AG10803 (cell line): Measurements from ENCODE around the gene SETBP1.

Source experiments
- DNase-seq: peaks from one replicate; pipeline ENCODE4 v3.0.0; 2010; ENCODE audit warnings: low read depth
- H3K4me3 ChIP-seq: 2 replicates; pipeline ENCODE4 v1.5.1; 2011; ENCODE audit warnings: mild to moderate bottlenecking, low read length, control low read depth
- TF ChIP-seq, protein P1 (sequence below): conservative IDR thresholded peaks from 2 replicates; pipeline ENCODE4 v1.5.1; 2011; ENCODE audit warnings: mild to moderate bottlenecking, low read length, control low read depth, inconsistent platforms

The SETBP1 gene

DNA sequence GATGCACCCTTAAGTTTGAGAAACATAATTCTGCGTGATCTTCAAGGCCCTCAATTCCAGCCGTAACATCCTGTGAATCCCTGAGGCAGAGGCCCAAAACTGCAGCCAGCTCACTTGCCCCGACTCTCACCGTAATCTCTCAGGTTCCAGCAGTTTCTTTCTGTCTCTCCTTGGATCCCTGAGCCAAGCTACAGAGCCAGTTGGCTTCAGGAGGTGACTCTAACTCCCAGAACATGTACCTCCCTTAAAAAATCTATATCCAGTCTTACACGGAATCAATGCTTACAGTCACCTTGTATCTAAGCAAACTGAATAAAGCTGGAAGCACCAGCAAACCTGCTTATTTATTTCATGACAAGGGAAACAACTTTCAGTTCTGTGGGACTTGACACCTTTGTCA is 300.4 kb downstream of the SETBP1 start:
- H3K4me3 ChIP-seq = no peak overlapping the region
- TF ChIP-seq, protein P1, sequence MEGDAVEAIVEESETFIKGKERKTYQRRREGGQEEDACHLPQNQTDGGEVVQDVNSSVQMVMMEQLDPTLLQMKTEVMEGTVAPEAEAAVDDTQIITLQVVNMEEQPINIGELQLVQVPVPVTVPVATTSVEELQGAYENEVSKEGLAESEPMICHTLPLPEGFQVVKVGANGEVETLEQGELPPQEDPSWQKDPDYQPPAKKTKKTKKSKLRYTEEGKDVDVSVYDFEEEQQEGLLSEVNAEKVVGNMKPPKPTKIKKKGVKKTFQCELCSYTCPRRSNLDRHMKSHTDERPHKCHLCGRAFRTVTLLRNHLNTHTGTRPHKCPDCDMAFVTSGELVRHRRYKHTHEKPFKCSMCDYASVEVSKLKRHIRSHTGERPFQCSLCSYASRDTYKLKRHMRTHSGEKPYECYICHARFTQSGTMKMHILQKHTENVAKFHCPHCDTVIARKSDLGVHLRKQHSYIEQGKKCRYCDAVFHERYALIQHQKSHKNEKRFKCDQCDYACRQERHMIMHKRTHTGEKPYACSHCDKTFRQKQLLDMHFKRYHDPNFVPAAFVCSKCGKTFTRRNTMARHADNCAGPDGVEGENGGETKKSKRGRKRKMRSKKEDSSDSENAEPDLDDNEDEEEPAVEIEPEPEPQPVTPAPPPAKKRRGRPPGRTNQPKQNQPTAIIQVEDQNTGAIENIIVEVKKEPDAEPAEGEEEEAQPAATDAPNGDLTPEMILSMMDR = no peak
- DNase-seq = no peak

DNA sequence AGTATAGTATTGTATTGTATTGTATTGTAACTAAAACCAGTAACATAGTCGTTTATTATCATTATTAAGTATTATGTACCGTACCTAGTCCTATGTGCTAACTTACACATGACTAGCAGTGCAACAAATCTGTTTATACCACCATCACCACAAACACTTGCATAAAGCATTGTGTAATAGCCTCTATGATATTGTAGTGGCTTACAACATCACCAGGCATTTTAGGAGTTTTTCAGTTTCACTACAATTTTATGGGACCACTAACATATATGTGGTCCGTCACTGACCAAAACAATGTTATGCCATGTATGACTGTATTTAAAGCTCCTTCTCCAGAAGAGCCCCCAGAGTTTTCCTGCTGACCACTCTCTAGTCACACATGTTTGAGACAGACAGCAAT is 306.2 kb downstream of the SETBP1 start:
- H3K4me3 ChIP-seq = no peak overlapping the region
- peak; percentile 59 for DNase-seq
- TF ChIP-seq, protein P1 = no peak

DNA sequence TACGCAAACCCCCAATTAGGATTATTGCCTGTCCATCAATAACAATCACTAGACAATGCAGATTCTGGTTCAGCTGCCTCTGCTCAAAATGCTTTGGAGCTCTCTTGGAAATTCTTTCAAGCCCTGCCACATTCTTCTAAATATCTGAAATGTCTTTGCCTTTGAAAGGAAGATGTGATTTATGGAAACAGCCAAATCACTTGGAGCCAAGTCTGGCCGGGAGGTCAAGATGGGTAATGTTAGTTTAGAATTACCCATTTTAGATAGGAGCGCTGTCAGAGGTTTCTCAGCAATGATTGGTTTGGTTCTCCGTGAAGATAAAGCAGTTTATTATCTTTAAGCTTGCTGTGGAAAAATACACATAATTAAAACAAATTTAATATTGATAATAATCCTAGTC is 306.7 kb downstream of the SETBP1 start:
- TF ChIP-seq, protein P1 = no peak
- H3K4me3 ChIP-seq = no peak overlapping the region
- DNase-seq = no peak

DNA sequence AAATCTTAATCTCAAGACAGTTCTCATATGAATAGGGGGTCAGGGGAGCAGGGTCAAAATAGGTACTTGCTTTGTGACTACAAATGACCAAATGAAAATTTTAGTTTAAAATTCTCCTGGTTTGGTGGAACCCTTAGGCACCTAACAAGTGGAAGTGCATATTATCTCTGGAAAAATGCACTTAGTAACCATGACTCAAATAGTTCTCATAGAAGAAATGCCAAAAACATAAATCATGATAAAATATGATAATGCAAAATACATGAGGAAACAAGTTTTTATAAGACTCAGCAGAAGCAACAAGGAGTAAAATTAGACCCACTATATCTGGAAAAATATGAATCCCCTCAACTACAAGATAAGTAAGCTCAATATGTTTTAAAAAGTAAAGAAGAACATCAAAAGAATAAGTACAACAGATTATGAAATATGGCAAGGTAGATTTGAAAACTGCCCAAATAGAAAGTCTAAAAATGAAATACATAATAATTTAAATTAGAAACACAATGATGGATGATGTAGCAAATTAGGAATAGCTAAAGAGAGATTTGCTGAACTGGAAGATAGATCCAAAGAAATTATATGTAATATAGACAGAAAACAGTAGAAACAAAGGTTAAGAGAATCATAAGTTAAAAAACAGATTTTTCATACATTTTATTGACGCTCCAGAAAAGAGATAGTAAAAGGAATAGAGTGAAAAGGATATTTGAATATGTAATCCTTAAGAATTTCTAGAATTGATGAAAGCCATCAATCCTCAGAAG is 308.3 kb downstream of the SETBP1 start:
- TF ChIP-seq, protein P1 = no peak
- no peak for DNase-seq
- no peak overlapping the region for H3K4me3 ChIP-seq

DNA sequence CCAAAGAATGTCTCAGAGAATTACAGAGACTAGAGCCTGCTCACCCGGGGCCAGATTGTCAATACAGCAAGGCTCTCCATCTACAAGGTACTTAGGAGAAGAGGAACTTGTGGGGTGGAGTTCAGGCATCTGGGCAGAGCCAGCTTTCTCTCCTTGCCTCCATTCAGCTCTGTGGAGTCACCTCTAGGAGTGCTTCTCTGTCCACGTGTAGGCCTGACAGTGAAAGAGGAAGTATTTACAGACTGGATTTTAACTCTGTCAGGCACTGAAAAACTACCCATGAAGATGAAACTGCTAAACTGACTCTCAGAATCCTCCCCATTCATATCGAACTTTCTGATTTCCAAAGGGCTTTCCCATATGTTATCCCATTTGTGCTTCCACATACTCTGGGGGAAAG is 315.6 kb downstream of the SETBP1 start:
- H3K4me3 ChIP-seq = no peak overlapping the region
- TF ChIP-seq, protein P1 = no peak
- no peak for DNase-seq

DNA sequence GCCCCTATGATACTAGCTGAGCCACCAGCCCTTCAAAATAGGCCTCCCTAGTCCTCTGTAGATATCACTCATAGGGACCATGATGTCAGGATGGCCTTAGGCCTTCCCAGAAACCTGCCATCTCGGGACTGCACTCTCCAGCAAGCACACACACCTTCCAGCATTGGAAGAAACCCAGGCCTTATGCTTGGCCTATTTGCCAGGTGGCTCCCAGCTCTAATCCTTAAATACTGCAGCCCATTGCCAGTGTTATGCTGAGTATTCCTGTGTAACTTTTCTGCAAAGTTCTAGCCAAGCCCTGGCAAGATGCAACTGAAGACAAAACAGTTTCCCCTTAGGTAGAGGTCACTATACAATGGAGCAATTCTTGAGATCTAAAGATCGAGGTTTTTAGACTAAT is 316.5 kb downstream of the SETBP1 start:
- DNase-seq = no peak
- H3K4me3 ChIP-seq = no peak overlapping the region
- TF ChIP-seq, protein P1 = no peak

DNA sequence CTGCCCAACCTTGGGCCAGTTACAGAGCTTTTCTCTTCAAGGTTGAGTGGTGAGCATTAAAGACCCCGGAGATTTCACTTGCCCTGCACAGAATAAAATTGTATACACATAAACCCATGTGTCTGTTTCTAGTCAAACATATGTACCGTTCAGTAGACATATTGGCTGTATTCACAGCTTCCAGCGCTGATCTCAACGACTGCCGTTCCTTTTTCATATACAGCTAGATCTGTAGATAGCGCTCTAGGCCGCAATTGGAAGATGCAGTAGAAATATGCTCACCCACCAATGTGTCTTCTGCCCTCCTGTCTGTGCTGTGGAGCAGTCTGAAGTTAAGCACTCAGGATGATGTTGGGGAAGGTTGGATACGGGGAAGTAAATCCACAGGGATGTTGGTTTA is 317.7 kb downstream of the SETBP1 start:
- no peak overlapping the region for H3K4me3 ChIP-seq
- no peak for DNase-seq
- TF ChIP-seq, protein P1 = no peak
